ENCODE measurements around the gene ATXN1.
"Not testable (repeated sequence)": the region's sequence is repeated elsewhere in the genome, so short reads cannot be mapped to it uniquely, and the experiment has no call there.

ATXN1 gene

DNA sequence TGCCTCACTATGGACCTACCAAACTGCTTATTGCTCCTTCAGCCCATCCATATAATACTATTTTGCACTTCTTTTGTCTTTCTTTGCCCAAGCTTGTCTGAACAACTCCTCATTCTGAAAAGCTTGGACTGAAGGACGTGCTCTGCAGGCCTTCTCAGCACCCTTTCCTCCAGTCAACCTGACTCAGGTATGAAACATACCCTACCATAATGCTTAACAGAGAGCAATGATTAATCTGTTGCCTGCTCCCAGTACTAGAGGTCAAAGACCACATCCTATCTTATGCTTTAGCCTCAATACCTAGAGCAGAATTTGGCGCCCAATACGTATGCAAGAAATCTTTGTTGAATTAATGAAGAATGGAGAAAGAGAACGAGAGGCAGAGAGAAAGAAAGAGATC is 55.2 kb downstream of the ATXN1 start:
- H3K4me3 ChIP-seq (replicated peaks; ENCODE audit: low read depth, low read length), result no peak overlapping the region
- DNase-seq (ENCODE audit: extremely low read depth, low read depth), result no peak
- TF ChIP-seq, protein P1, sequence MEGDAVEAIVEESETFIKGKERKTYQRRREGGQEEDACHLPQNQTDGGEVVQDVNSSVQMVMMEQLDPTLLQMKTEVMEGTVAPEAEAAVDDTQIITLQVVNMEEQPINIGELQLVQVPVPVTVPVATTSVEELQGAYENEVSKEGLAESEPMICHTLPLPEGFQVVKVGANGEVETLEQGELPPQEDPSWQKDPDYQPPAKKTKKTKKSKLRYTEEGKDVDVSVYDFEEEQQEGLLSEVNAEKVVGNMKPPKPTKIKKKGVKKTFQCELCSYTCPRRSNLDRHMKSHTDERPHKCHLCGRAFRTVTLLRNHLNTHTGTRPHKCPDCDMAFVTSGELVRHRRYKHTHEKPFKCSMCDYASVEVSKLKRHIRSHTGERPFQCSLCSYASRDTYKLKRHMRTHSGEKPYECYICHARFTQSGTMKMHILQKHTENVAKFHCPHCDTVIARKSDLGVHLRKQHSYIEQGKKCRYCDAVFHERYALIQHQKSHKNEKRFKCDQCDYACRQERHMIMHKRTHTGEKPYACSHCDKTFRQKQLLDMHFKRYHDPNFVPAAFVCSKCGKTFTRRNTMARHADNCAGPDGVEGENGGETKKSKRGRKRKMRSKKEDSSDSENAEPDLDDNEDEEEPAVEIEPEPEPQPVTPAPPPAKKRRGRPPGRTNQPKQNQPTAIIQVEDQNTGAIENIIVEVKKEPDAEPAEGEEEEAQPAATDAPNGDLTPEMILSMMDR (IDR thresholded peaks at IDR 0.05; ENCODE audit: low read depth, low read length, missing control alignments), result no peak

DNA sequence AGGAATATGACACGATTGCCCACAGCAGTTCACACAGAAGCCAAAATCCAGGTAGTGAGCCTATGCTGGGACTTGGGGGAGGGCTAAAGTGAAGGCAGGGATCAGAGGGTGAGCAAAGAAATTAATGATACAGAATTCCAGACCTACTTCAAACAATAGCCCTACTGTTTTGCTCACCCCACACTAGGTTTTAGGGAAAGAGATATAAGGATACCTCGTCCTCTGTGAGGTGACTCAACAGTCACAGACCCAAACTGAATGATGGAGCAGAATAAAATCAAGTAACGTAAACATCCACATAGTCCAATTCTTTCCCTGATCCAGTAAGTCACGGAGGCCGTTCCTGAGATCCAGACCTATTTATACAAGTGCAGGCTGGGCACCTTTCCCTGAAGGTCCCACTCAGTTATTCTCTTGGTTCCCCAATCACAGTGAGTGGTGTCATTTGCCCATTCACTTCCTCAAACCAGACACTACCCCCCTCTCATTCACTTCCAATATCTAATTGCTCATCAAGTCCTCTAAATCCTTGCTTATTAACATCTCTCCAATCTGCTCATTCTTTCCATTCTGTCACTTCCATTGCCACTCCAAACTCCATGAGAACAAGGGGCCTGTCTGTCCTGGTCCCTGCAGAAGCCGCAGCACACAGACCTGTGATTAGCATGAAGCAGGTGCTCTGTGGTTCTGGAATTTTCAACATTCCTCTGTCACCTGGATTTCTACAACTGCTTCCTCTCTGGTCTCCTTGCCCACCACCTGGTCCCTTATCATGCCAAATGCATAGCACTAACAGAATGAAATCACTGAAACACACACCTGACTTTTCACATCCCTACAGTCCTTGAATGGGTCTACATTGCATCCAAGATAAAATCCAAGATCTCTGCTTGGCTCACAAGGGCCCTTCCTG is 55.9 kb downstream of the ATXN1 start:
- no peak for DNase-seq (ENCODE audit: extremely low read depth, low read depth)
- TF ChIP-seq, protein P1 (IDR thresholded peaks at IDR 0.05; ENCODE audit: low read depth, low read length, missing control alignments), result no peak
- peak overlapping the region; percentile 34 for H3K4me3 ChIP-seq (replicated peaks; ENCODE audit: low read depth, low read length)

DNA sequence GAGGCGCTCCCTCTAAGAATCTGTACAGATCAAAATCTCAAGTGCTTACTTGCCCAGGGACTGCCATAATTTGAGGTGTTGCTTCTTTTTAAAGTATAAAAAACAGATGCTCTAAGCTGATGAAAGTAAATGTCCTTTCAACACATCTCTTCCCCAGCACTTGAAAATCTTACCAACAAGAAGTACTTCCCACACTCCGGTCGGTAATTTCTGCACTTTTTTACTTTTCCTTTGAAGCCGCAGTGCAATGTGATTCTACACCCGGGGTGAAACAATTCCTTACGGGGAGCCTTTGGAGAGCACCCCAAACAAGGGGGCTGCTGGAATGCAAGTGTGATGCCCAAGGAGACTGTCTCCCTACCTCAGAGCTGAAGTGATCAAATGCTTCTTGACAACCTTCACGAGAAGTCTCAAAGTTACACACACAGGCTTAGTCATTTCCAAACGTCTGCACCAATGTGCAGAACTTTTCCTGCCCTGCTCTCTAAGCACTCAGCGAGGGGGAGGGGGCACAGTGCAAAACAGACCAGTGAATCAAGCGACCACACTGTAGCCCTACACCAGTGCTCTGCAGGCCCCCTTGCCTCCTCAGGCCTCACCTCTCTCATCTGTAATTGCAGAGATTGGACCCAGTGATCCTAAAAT is 56.7 kb downstream of the ATXN1 start:
- DNase-seq (ENCODE audit: extremely low read depth, low read depth), result no peak
- H3K4me3 ChIP-seq (replicated peaks; ENCODE audit: low read depth, low read length), result peak overlapping the region; percentile 34
- TF ChIP-seq, protein P1 (IDR thresholded peaks at IDR 0.05; ENCODE audit: low read depth, low read length, missing control alignments), result no peak

DNA sequence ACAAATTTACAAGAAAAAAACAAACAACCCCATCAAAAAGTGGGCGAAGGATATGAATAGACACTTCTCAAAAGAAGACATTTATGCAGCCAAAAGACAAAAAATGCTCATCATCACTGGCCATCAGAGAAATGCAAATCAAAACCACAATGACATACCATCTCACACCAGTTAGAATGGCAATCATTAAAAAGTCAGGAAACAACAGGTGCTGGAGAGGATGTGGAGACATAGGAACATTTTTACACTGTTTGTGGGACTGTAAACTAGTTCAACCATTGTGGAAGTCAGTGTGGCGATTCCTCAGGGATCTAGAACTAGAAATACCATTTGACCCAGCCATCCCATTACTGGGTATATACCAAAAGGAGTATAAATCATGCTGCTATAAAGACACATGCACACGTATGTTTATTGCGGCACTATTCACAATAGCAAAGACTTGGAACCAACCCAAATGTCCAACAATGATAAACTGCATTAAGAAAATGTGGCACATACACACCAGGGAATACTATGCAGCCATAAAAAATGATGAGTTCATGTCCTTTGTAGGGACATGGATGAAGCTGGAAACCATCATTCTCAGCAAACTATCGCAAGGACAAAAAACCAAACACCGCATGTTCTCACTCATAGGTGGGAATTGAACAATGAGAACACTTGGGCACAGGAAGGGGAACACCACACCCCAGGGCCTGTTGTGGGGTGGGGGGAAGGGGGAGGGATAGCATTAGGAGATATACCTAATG is 58.5 kb downstream of the ATXN1 start:
- not testable (repeated sequence) for H3K4me3 ChIP-seq (replicated peaks; ENCODE audit: low read depth, low read length); DNase-seq (ENCODE audit: extremely low read depth, low read depth)

DNA sequence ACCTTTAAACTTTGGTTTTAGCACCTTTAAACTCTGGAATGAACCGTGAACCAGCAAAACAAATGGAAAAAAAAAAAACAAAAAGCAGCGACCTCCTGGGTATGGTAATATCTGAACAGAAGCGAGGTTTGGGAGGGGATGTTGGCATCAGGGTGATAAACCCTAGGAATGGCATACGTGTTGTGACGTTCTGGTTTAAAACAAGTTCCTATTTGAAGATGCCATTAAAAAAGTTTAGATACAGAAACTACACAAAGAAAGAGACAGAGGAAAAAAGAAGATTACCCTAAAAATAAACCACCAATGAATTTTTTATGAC is 60.4 kb downstream of the ATXN1 start:
- H3K4me3 ChIP-seq (replicated peaks; ENCODE audit: low read depth, low read length), result no peak overlapping the region; the same call in 1 of the 2 replicates
- TF ChIP-seq, protein P1 (IDR thresholded peaks at IDR 0.05; ENCODE audit: low read depth, low read length, missing control alignments), result no peak
- no peak for DNase-seq (ENCODE audit: extremely low read depth, low read depth)

DNA sequence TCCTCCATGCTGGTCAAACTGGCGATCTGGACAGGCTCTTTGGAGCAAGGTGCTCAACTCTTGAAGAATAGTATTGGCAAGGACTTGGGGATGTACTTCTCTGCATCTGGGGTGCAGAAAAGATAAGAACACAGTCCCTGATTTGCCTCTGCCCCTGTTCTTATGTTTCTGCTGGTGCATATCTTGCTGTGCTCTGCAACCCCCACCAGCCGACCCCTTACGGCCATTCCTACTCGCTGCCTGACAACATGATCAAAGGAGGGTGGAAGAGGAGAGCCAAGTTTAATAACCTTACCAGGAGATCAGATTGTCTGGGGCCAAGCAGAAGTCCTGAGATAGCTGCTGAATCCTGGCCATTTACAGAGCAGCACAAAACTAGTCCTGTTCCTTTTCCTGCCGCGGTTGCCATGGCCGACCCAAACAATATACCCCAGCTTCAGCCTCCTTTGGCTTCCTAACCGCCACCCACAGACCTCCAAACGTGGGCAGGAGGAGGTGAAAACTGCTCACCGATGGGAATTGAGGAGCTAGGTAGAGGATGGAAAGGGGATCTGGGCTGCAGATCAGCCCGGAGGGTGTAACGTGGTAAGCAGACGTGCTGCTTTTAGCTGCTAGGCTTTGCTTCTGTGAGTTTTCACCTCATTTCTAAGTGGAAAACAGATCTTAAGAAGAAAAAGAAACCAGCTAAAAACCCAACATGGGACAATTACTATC is 60.9 kb downstream of the ATXN1 start:
- H3K4me3 ChIP-seq (replicated peaks; ENCODE audit: low read depth, low read length), result peak overlapping the region; percentile 19
- no peak for DNase-seq (ENCODE audit: extremely low read depth, low read depth)
- TF ChIP-seq, protein P1 (IDR thresholded peaks at IDR 0.05; ENCODE audit: low read depth, low read length, missing control alignments), result no peak

All from HFF-Myc (cell line).